CD8-positive, alpha-beta memory T cell (primary cell): ENCODE data around the gene SEC63. TPM values are rescaled to one million over a fixed set of nuclear protein-coding genes. Genes with fewer than 3 reads are reported as not detected.
A peak's percentile ranks its signal among the peaks of the same experiment; 100 is the strongest.

Source experiments
- CTCF ChIA-PET: fragments of 350-600 bp; sonication (Branson Sonifier 250); formaldehyde crosslinking; loops from one replicate; lab custom pipeline; 2021; ENCODE audit warnings: antibody characterized with exemption; lab: Charles Lee
- POLR2A ChIA-PET: fragments of 350-600 bp; sonication (Branson Sonifier 250); formaldehyde crosslinking; loops from one replicate; lab custom pipeline; 2021; ENCODE audit warnings: antibody characterized with exemption; lab: Charles Lee
- DNase-seq, 5 donors: peaks; one replicate each; pipeline versions ENCODE4 v3.0.0 to v3.0.0-alpha.2; 2020 to 2022; ENCODE audit warnings: mixed read lengths in 1 of 5
- H3K27ac ChIP-seq: one replicate; pipeline ENCODE4 v1.7.0; 2013; ENCODE audit warnings: low read depth, mild to moderate bottlenecking, low read length, moderate library complexity
- H3K27me3 ChIP-seq: 2 replicates; pipeline ENCODE4 v1.7.0; 2013; ENCODE audit warnings: low read length, mild to moderate bottlenecking; ENCODE audit not compliant: insufficient read depth, poor library complexity, severe bottlenecking
- H3K36me3 ChIP-seq: 2 replicates; pipeline ENCODE4 v1.7.0; 2013; ENCODE audit warnings: mild to moderate bottlenecking, low read length, moderate library complexity; ENCODE audit not compliant: insufficient read depth
- H3K4me1 ChIP-seq: 2 replicates; pipeline ENCODE4 v1.7.0; 2013; ENCODE audit warnings: mild to moderate bottlenecking, low read length, moderate library complexity; ENCODE audit not compliant: insufficient read depth
- H3K4me3 ChIP-seq: 2 replicates; pipeline ENCODE4 v1.7.0; 2013; ENCODE audit warnings: mild to moderate bottlenecking, low read length
- H3K9me3 ChIP-seq: 2 replicates; pipeline ENCODE4 v1.7.0; 2013; ENCODE audit warnings: mild to moderate bottlenecking, low read length
- H3K27ac Mint-ChIP-seq, 8 donors: one replicate each; pipeline ENCODE4 v1.8.0; 2020 to 2021; ENCODE audit warnings: mixed read lengths in 8 of 8, mild to moderate bottlenecking in 6 of 8, inconsistent platforms in 3 of 8, moderate library complexity in 3 of 8
- H3K27me3 Mint-ChIP-seq, 2 donors: one replicate each; pipeline ENCODE4 v1.8.0; 2020 to 2021; ENCODE audit warnings: mixed read lengths in 2 of 2, mild to moderate bottlenecking in 1 of 2, moderate library complexity in 1 of 2
- H3K36me3 Mint-ChIP-seq, 3 donors: one replicate each; pipeline ENCODE4 v1.8.0; 2020 to 2021; ENCODE audit warnings: mixed read lengths in 3 of 3, inconsistent platforms in 1 of 3, mild to moderate bottlenecking in 1 of 3
- H3K4me1 Mint-ChIP-seq, 3 donors: one replicate each; pipeline ENCODE4 v1.8.0; 2020 to 2021; ENCODE audit warnings: mixed read lengths in 3 of 3, inconsistent platforms in 1 of 3, mild to moderate bottlenecking in 1 of 3
- H3K4me3 Mint-ChIP-seq, 7 donors: one replicate each; pipeline ENCODE4 v1.8.0; 2020 to 2021; ENCODE audit warnings: mixed read lengths in 7 of 7, mild to moderate bottlenecking in 6 of 7, moderate library complexity in 4 of 7, inconsistent platforms in 2 of 7
- H3K9me3 Mint-ChIP-seq, 5 donors: one replicate each; pipeline ENCODE4 v1.8.0; 2020 to 2022; ENCODE audit warnings: mixed read lengths in 5 of 5, mild to moderate bottlenecking in 3 of 5, moderate library complexity in 2 of 5, inconsistent platforms in 1 of 5
- polyA plus RNA-seq: library from polyadenylated mRNA; unstranded; fragments of 300-500 nt; fragmentation: Illumina TruSeq; gene quantifications from one replicate; pipeline ENCODE4 v1.2.3, GENCODE V29; 2021
- total RNA-seq, 2 experiments: library from RNA; stranded (reverse); gene quantifications; one replicate each; pipeline ENCODE4 v1.2.3, GENCODE V29; 2021

SEC63 gene
- total and polyA plus RNA-seq, 3 experiments from 2014 or later, result 36.4 to 85.1 (median 75.0) TPM

GRCh38 chr6:107847844-107848802 lies 109.9 kb downstream of the SEC63 start:
- Mint-ChIP-seq H3K27ac (peak overlapping the region; percentile 51 to 91 (median 74)), H3K36me3 (peaks cover 0 to 2% (median 0%) of the 10 kb centered on the region in 3 donors), H3K9me3 (no peaks in the 10 kb centered on the region), H3K4me3 (peak overlapping the region; percentile 71 to 92 (median 79)), H3K27me3 (peaks cover 0 to 2% of the 10 kb centered on the region in 2 donors), H3K4me1 (peaks cover 22 to 27% (median 27%) of the 10 kb centered on the region in 3 donors)
- Histone ChIP-seq H3K27me3 (no peaks in the 10 kb centered on the region), H3K9me3 (no peaks in the 10 kb centered on the region), H3K4me3 (peak overlapping the region; percentile 42), H3K36me3 (no peaks in the 10 kb centered on the region), H3K27ac (no peak overlapping the region), H3K4me1 (peaks cover 16% of the 10 kb centered on the region)
- POLR2A ChIA-PET, result interaction anchor here (0.6 to 1.2 kb wide), 8 partner anchors 26 to 144 kb away, joined by 3 to 14 read pairs (median 4); no protein-coding TSS in a partner anchor
- peak; percentile 71 to 86 (median 79) for DNase-seq
- CTCF ChIA-PET, result interaction anchor here (0.6 to 5.6 kb wide), 61 partner anchors 9 to 219 kb away, joined by 3 to 129 read pairs (median 7); partner anchors contain the start of gene SCML4

- Mint-ChIP-seq H3K27ac (peak overlapping the region in 1 of 8 donors; percentile 32), H3K9me3 (no peaks in the 10 kb centered on the region), H3K4me1 (peaks cover 24 to 31% (median 31%) of the 10 kb centered on the region in 3 donors), H3K4me3 (peak overlapping the region in 1 of 7 donors; percentile 58), H3K36me3 (peaks cover 0 to 4% (median 0%) of the 10 kb centered on the region in 3 donors), H3K27me3 (peaks cover 0 to 2% of the 10 kb centered on the region in 2 donors)
- POLR2A ChIA-PET, result no interaction called here
- H3K27ac ChIP-seq, result no peak overlapping the region
- H3K27me3 ChIP-seq, result no peaks in the 10 kb centered on the region
- peaks cover 17% of the 10 kb centered on the region for H3K4me1 ChIP-seq
- no peak for DNase-seq
- H3K9me3 ChIP-seq, result no peaks in the 10 kb centered on the region
- no peak overlapping the region for H3K4me3 ChIP-seq
- no peaks in the 10 kb centered on the region for H3K36me3 ChIP-seq
- CTCF ChIA-PET, result interaction anchor here (1.2 to 5.6 kb wide), 17 partner anchors 15 to 228 kb away, joined by 3 to 129 read pairs (median 27); partner anchors contain the start of gene SCML4
Observed at GRCh38 chr6:107846262-107846795, 111.7 kb downstream of the SEC63 start.

- POLR2A ChIA-PET, result no interaction called here
- Mint-ChIP-seq H3K27ac (no peak overlapping the region), H3K27me3 (peaks cover 0 to 2% of the 10 kb centered on the region in 2 donors), H3K36me3 (peaks cover 0 to 4% (median 0%) of the 10 kb centered on the region in 3 donors), H3K9me3 (no peaks in the 10 kb centered on the region), H3K4me1 (peaks cover 24 to 31% (median 31%) of the 10 kb centered on the region in 3 donors), H3K4me3 (no peak overlapping the region)
- no peak for DNase-seq
- Histone ChIP-seq H3K27me3 (no peaks in the 10 kb centered on the region), H3K36me3 (no peaks in the 10 kb centered on the region), H3K27ac (no peak overlapping the region), H3K4me3 (no peak overlapping the region), H3K4me1 (peaks cover 17% of the 10 kb centered on the region), H3K9me3 (no peaks in the 10 kb centered on the region)
- CTCF ChIA-PET, result interaction anchor here (2.1 to 4.5 kb wide), 5 partner anchors 19 to 166 kb away, joined by 8 to 129 read pairs (median 29); no protein-coding TSS in a partner anchor
Observed at GRCh38 chr6:107845777-107846176, 112.2 kb downstream of the SEC63 start.

GRCh38 chr6:107843400-107843799 lies 114.6 kb downstream of the SEC63 start:
- Mint-ChIP-seq H3K27me3 (no peaks in the 10 kb centered on the region), H3K27ac (peak overlapping the region in 4 of 8 donors; percentile 5 to 82 (median 20)), H3K4me3 (peak overlapping the region in 2 of 7 donors; percentile 2 to 14), H3K36me3 (peaks cover 0 to 4% (median 0%) of the 10 kb centered on the region in 3 donors), H3K4me1 (peaks cover 20 to 26% (median 26%) of the 10 kb centered on the region in 3 donors), H3K9me3 (no peaks in the 10 kb centered on the region)
- Histone ChIP-seq H3K9me3 (no peaks in the 10 kb centered on the region), H3K27me3 (no peaks in the 10 kb centered on the region), H3K4me3 (no peak overlapping the region), H3K36me3 (no peaks in the 10 kb centered on the region), H3K27ac (no peak overlapping the region), H3K4me1 (peaks cover 17% of the 10 kb centered on the region)
- ChIA-PET CTCF (interaction anchor here (0.8 to 1.9 kb wide), 4 partner anchors 17 to 99 kb away, joined by 3 to 8 read pairs (median 4); partner anchors contain the start of gene SCML4), POLR2A (no interaction called here)
- no peak for DNase-seq

- Histone ChIP-seq H3K9me3 (no peaks in the 10 kb centered on the region), H3K27me3 (no peaks in the 10 kb centered on the region), H3K27ac (no peak overlapping the region), H3K4me3 (no peak overlapping the region), H3K36me3 (no peaks in the 10 kb centered on the region), H3K4me1 (peaks cover 9% of the 10 kb centered on the region)
- peaks cover 10 to 16% (median 14%) of the 10 kb centered on the region in 3 donors for H3K4me1 Mint-ChIP-seq
- H3K9me3 Mint-ChIP-seq, result no peaks in the 10 kb centered on the region
- no peak overlapping the region for H3K4me3 Mint-ChIP-seq
- no peaks in the 10 kb centered on the region for H3K27me3 Mint-ChIP-seq
- ChIA-PET POLR2A (no interaction called here), CTCF (interaction anchor here (1.0 to 1.2 kb wide), 3 partner anchors 83 to 138 kb away, joined by 3 read pairs; no protein-coding TSS in a partner anchor)
- no peak overlapping the region for H3K27ac Mint-ChIP-seq
- H3K36me3 Mint-ChIP-seq, result peaks cover 0 to 4% (median 0%) of the 10 kb centered on the region in 3 donors
- no peak for DNase-seq
Observed at GRCh38 chr6:107841275-107841670, 116.7 kb downstream of the SEC63 start.

GRCh38 chr6:107840636-107841274 lies 117.3 kb downstream of the SEC63 start:
- Histone ChIP-seq H3K27me3 (no peaks in the 10 kb centered on the region), H3K9me3 (no peaks in the 10 kb centered on the region), H3K4me1 (peaks cover 9% of the 10 kb centered on the region), H3K36me3 (no peaks in the 10 kb centered on the region), H3K27ac (no peak overlapping the region), H3K4me3 (no peak overlapping the region)
- Mint-ChIP-seq H3K4me3 (no peak overlapping the region), H3K36me3 (peaks cover 0 to 4% (median 0%) of the 10 kb centered on the region in 3 donors), H3K27me3 (no peaks in the 10 kb centered on the region), H3K27ac (no peak overlapping the region), H3K4me1 (peaks cover 10 to 16% (median 14%) of the 10 kb centered on the region in 3 donors), H3K9me3 (no peaks in the 10 kb centered on the region)
- DNase-seq, result no peak
- ChIA-PET CTCF (interaction anchor here (1.0 to 3.2 kb wide), 4 partner anchors 8 to 138 kb away, joined by 3 to 16 read pairs (median 3); no protein-coding TSS in a partner anchor), POLR2A (no interaction called here)

GRCh38 chr6:107833136-107833535 lies 124.9 kb downstream of the SEC63 start:
- Histone ChIP-seq H3K36me3 (no peaks in the 10 kb centered on the region), H3K9me3 (no peaks in the 10 kb centered on the region), H3K4me1 (peaks cover 13% of the 10 kb centered on the region), H3K4me3 (no peak overlapping the region), H3K27me3 (no peaks in the 10 kb centered on the region), H3K27ac (no peak overlapping the region)
- Mint-ChIP-seq H3K4me1 (peaks cover 10 to 19% (median 10%) of the 10 kb centered on the region in 3 donors), H3K4me3 (peak overlapping the region in 1 of 7 donors; percentile 50), H3K36me3 (no peaks in the 10 kb centered on the region), H3K27me3 (no peaks in the 10 kb centered on the region), H3K9me3 (no peaks in the 10 kb centered on the region), H3K27ac (peak overlapping the region in 4 of 8 donors; percentile 21 to 88 (median 44))
- POLR2A ChIA-PET, result no interaction called here
- no peak for DNase-seq
- CTCF ChIA-PET, result interaction anchor here (1.3 to 5.1 kb wide), 4 partner anchors 15 to 103 kb away, joined by 4 to 38 read pairs (median 6); no protein-coding TSS in a partner anchor
